ENCODE measurements around the gene SLC8A1.
"Not testable (repeated sequence)": the region's sequence is repeated elsewhere in the genome, so short reads cannot be mapped to it uniquely, and the experiment has no call there.

SLC8A1 gene

GRCh38 chr2:40106061-40106460, 345.8 kb downstream of the SLC8A1 start:
- no peak for DNase-seq (ENCODE audit: low spot score)

GRCh38 chr2:40105593-40105992, 346.3 kb downstream of the SLC8A1 start:
- peak; percentile 68 for DNase-seq (ENCODE audit: low spot score)

- DNase-seq (ENCODE audit: low spot score): peak; percentile 26
Measured at GRCh38 chr2:40103590-40103989, 348.3 kb downstream of the SLC8A1 start.

- DNase-seq (ENCODE audit: low spot score): peak; percentile 61
Measured at GRCh38 chr2:40103163-40103562, 348.7 kb downstream of the SLC8A1 start.

- DNase-seq (ENCODE audit: low spot score): no peak
Measured at GRCh38 chr2:40102447-40102846, 349.4 kb downstream of the SLC8A1 start.

- DNase-seq (ENCODE audit: low spot score): no peak
Measured at GRCh38 chr2:40101131-40101575, 350.7 kb downstream of the SLC8A1 start.

- no peak for DNase-seq (ENCODE audit: low spot score)
Measured at GRCh38 chr2:40100676-40101075, 351.2 kb downstream of the SLC8A1 start.

GRCh38 chr2:40098786-40099470, 353.0 kb downstream of the SLC8A1 start:
- no peak for DNase-seq (ENCODE audit: low spot score)

- peak; percentile 28 for DNase-seq (ENCODE audit: low spot score)
Measured at GRCh38 chr2:40097691-40098385, 354.1 kb downstream of the SLC8A1 start.

- DNase-seq (ENCODE audit: low spot score): no peak
Measured at GRCh38 chr2:40096360-40096759, 355.5 kb downstream of the SLC8A1 start.

- no peak for DNase-seq (ENCODE audit: low spot score)
Measured at GRCh38 chr2:40095000-40095399, 356.9 kb downstream of the SLC8A1 start.

GRCh38 chr2:40094451-40094850, 357.4 kb downstream of the SLC8A1 start:
- no peak for DNase-seq (ENCODE audit: low spot score)

GRCh38 chr2:40093021-40093675, 358.7 kb downstream of the SLC8A1 start:
- DNase-seq (ENCODE audit: low spot score): peak; percentile 39

- DNase-seq (ENCODE audit: low spot score): no peak
Measured at GRCh38 chr2:40090044-40090443, 361.8 kb downstream of the SLC8A1 start.

GRCh38 chr2:40087927-40088326, 364.0 kb downstream of the SLC8A1 start:
- DNase-seq (ENCODE audit: low spot score): no peak

GRCh38 chr2:40087434-40087833, 364.5 kb downstream of the SLC8A1 start:
- peak; percentile 53 for DNase-seq (ENCODE audit: low spot score)

GRCh38 chr2:40085786-40086185, 366.1 kb downstream of the SLC8A1 start:
- no peak for DNase-seq (ENCODE audit: low spot score)

GRCh38 chr2:40073336-40073735, 378.6 kb downstream of the SLC8A1 start:
- DNase-seq (ENCODE audit: low spot score): not testable (repeated sequence)

GRCh38 chr2:40072442-40073232, 379.3 kb downstream of the SLC8A1 start:
- DNase-seq (ENCODE audit: low spot score): no peak

GRCh38 chr2:40062381-40062780, 389.5 kb downstream of the SLC8A1 start:
- no peak for DNase-seq (ENCODE audit: low spot score)

- DNase-seq (ENCODE audit: low spot score): no peak
Measured at GRCh38 chr2:40049781-40050180, 402.1 kb downstream of the SLC8A1 start.

GRCh38 chr2:40048506-40048905, 403.4 kb downstream of the SLC8A1 start:
- no peak for DNase-seq (ENCODE audit: low spot score)
